Mesenchymal stem cell (in vitro differentiated cells and primary cell): ENCODE results near the gene SLC51B.
A peak's percentile ranks its signal among the peaks of the same experiment; 100 is the strongest.
"Not testable (repeated sequence)": the region's sequence is repeated elsewhere in the genome, so short reads cannot be mapped to it uniquely, and the experiment has no call there.

Source experiments
- DNase-seq: peaks from one replicate; pipeline ENCODE4 v3.0.0-alpha.2; 2013
- H2AFZ ChIP-seq: one replicate; pipeline ENCODE4 v1.6.1; 2013; ENCODE audit warnings: low read depth, mild to moderate bottlenecking, control low read depth, inconsistent platforms, low read length, moderate library complexity
- H2AK5ac ChIP-seq: 2 replicates; pipeline ENCODE4 v1.6.1; 2013; ENCODE audit warnings: low read length, moderate library complexity, mild to moderate bottlenecking, inconsistent platforms; ENCODE audit not compliant: severe bottlenecking
- H2BK120ac ChIP-seq: one replicate; pipeline ENCODE4 v1.6.1; 2013; ENCODE audit warnings: low read depth, mild to moderate bottlenecking, inconsistent platforms, low read length, moderate library complexity
- H2BK12ac ChIP-seq, 2 experiments: one replicate each; pipeline ENCODE4 v1.6.1; 2013; ENCODE audit warnings: inconsistent platforms in 2 of 2, low read length in 2 of 2, mild to moderate bottlenecking in 2 of 2, moderate library complexity in 2 of 2, control low read depth in 1 of 2
- H2BK15ac ChIP-seq: one replicate; pipeline ENCODE4 v1.6.1; 2013; ENCODE audit warnings: mild to moderate bottlenecking, low read depth, inconsistent platforms; ENCODE audit not compliant: poor library complexity, severe bottlenecking
- H2BK5ac ChIP-seq: 2 replicates; pipeline ENCODE4 v1.6.1; 2013; ENCODE audit warnings: low read depth, mild to moderate bottlenecking, low read length, control low read depth, inconsistent platforms; ENCODE audit not compliant: poor library complexity, severe bottlenecking
- H3K14ac ChIP-seq, 2 experiments: one replicate each; pipeline ENCODE4 v1.6.1; 2013; ENCODE audit warnings: inconsistent platforms in 2 of 2, low read length in 2 of 2, control low read depth in 1 of 2, mild to moderate bottlenecking in 1 of 2, moderate library complexity in 1 of 2
- H3K18ac ChIP-seq, 2 experiments: one replicate each; pipeline ENCODE4 v1.6.1; 2013; ENCODE audit warnings: inconsistent platforms in 2 of 2, low read length in 2 of 2, control low read depth in 1 of 2, low read depth in 1 of 2, mild to moderate bottlenecking in 1 of 2
- H3K23ac ChIP-seq, 2 experiments: one replicate each; pipeline ENCODE4 v1.6.1; 2013; ENCODE audit warnings: inconsistent platforms in 2 of 2, low read length in 2 of 2, mild to moderate bottlenecking in 2 of 2, moderate library complexity in 2 of 2, control low read depth in 1 of 2
- H3K27ac ChIP-seq: 2 replicates; pipeline ENCODE4 v1.5.1; 2013; ENCODE audit warnings: mild to moderate bottlenecking, moderate library complexity, low read length, control low read depth, inconsistent platforms; ENCODE audit not compliant: poor library complexity, severe bottlenecking
- H3K27me3 ChIP-seq, 2 experiments: 2 replicates each; pipeline versions ENCODE4 v1.6.1 to v1.7.0; 2013; ENCODE audit warnings: low read length in 2 of 2, mild to moderate bottlenecking in 2 of 2, moderate library complexity in 2 of 2, control low read depth in 1 of 2, inconsistent platforms in 1 of 2; ENCODE audit not compliant: control insufficient read depth in 1 of 2, insufficient read depth in 1 of 2
- H3K36me3 ChIP-seq, 2 experiments: 2 replicates each; pipeline versions ENCODE4 v1.6.1 to v1.7.0; 2013; ENCODE audit warnings: low read length in 2 of 2, control low read depth in 1 of 2, inconsistent platforms in 1 of 2, low read depth in 1 of 2, mild to moderate bottlenecking in 1 of 2; ENCODE audit not compliant: insufficient read depth in 2 of 2, control insufficient read depth in 1 of 2
- H3K4ac ChIP-seq, 2 experiments: one replicate each; pipeline ENCODE4 v1.6.1; 2013; ENCODE audit warnings: inconsistent platforms in 2 of 2, low read length in 2 of 2, mild to moderate bottlenecking in 2 of 2, moderate library complexity in 2 of 2, control low read depth in 1 of 2, low read depth in 1 of 2
- H3K4me1 ChIP-seq: 2 replicates; pipeline ENCODE4 v1.6.1; 2013; ENCODE audit warnings: low read depth, low read length, control low read depth; ENCODE audit not compliant: control insufficient read depth, insufficient read depth
- H3K4me2 ChIP-seq: 2 replicates; pipeline ENCODE4 v1.6.1; 2013; ENCODE audit warnings: low read length, mild to moderate bottlenecking, inconsistent platforms; ENCODE audit not compliant: poor library complexity, severe bottlenecking
- H3K4me3 ChIP-seq, 2 experiments: 2 replicates each; pipeline versions ENCODE4 v1.5.1 to v1.7.0; 2013; ENCODE audit warnings: low read length in 2 of 2, mild to moderate bottlenecking in 2 of 2, control low read depth in 1 of 2, low read depth in 1 of 2; ENCODE audit not compliant: insufficient read depth in 1 of 2
- H3K79me1 ChIP-seq: replicated peaks from 2 replicates; pipeline ENCODE4 v1.6.1; 2013; ENCODE audit warnings: mild to moderate bottlenecking, control low read depth, low read length, inconsistent platforms; ENCODE audit not compliant: poor library complexity, severe bottlenecking
- H3K9ac ChIP-seq: 2 replicates; pipeline ENCODE4 v1.7.0; 2013; ENCODE audit warnings: mild to moderate bottlenecking, low read length, moderate library complexity
- H3K9me3 ChIP-seq: 2 replicates; pipeline ENCODE4 v1.7.0; 2013; ENCODE audit warnings: mild to moderate bottlenecking, low read length; ENCODE audit not compliant: control insufficient read depth
- H4K8ac ChIP-seq: one replicate; pipeline ENCODE4 v1.6.1; 2013; ENCODE audit warnings: inconsistent platforms, mild to moderate bottlenecking, low read length, moderate library complexity
- H4K91ac ChIP-seq: one replicate; pipeline ENCODE4 v1.6.1; 2013; ENCODE audit warnings: mild to moderate bottlenecking, low read length, inconsistent platforms
- WGBS: methylation state at CpG from one replicate; pipeline ENCODE4 v1.1.7; 2013; ENCODE audit warnings: mixed read lengths; 5-methylcytosine and 5-hydroxymethylcytosine counted together

Gene SLC51B

GRCh38 chr15:65075607-65076395 is 30.6 kb downstream of the SLC51B start:
- H4K8ac ChIP-seq, H3K79me1 ChIP-seq, H3K4me2 ChIP-seq, H3K4ac ChIP-seq, H3K27ac ChIP-seq, DNase-seq, H3K14ac ChIP-seq, H3K4me3 ChIP-seq, H2BK120ac ChIP-seq, H3K18ac ChIP-seq, H4K91ac ChIP-seq, H2AFZ ChIP-seq, H3K4me1 ChIP-seq, H2BK5ac ChIP-seq, H3K23ac ChIP-seq, H3K9me3 ChIP-seq, H2BK15ac ChIP-seq, H3K36me3 ChIP-seq, H3K9ac ChIP-seq, H2BK12ac ChIP-seq, H2AK5ac ChIP-seq: not testable (repeated sequence)
- peaks cover 40 to 43% of the 10 kb centered on the region in 2 experiments for H3K27me3 ChIP-seq
- 51% methylated on average over 11 of the region's 12 CpGs for WGBS

- peak within 1 kb of the TSS in 1 of 2 experiments; percentile 55 for H2BK12ac ChIP-seq
Measured at GRCh38 chr15:65076486-65077290, 31.5 kb downstream of the SLC51B start, which contains the start of gene KBTBD13. Gene KBTBD13, plus strand, starts transcription at chr15:65076746. Its CDS starts 70 bp downstream, at chr15:65076816.

GRCh38 chr15:65077291-65077980 is 32.2 kb downstream of the SLC51B start:
- no peak overlapping the region for H3K4ac ChIP-seq
- H3K14ac ChIP-seq: peak overlapping the region in 1 of 2 experiments; percentile 90
- WGBS: 89% methylated on average over 82 of the region's 85 CpGs
- H2BK12ac ChIP-seq: peak overlapping the region in 1 of 2 experiments; percentile 55
- H3K27me3 ChIP-seq: peaks cover 44 to 57% of the 10 kb centered on the region in 2 experiments
- H3K4me1 ChIP-seq: peaks cover 6% of the 10 kb centered on the region
- no peak overlapping the region for H2BK120ac ChIP-seq
- no peak overlapping the region for H3K4me3 ChIP-seq
- H3K27ac ChIP-seq: no peak overlapping the region
- no peak overlapping the region for H3K23ac ChIP-seq
- H3K36me3 ChIP-seq: no peaks in the 10 kb centered on the region
- no peaks in the 10 kb centered on the region for H3K9me3 ChIP-seq
- no peak overlapping the region for H3K4me2 ChIP-seq
- peak overlapping the region; percentile 49 for H2BK15ac ChIP-seq
- H2AK5ac ChIP-seq: no peak overlapping the region
- peak overlapping the region in 1 of 2 experiments; percentile 56 for H3K18ac ChIP-seq
- H3K79me1 ChIP-seq: no peaks in the 10 kb centered on the region
- no peak for DNase-seq
- no peak overlapping the region for H3K9ac ChIP-seq
- no peak overlapping the region for H2AFZ ChIP-seq
- no peak overlapping the region for H2BK5ac ChIP-seq
- H4K91ac ChIP-seq: peak overlapping the region; percentile 48
- H4K8ac ChIP-seq: no peak overlapping the region

More at GRCh38 chr15:65076486-65077290, 31.5 kb downstream of the SLC51B start, which contains the start of gene KBTBD13:
- H2BK5ac ChIP-seq: no peak within 1 kb of the TSS
- peak within 1 kb of the TSS; percentile 55 for H2BK15ac ChIP-seq
- H3K4me3 ChIP-seq: no peak within 1 kb of the TSS
- no peak for DNase-seq
- peak within 1 kb of the TSS in 1 of 2 experiments; percentile 90 for H3K14ac ChIP-seq
- H3K4ac ChIP-seq: no peak within 1 kb of the TSS
- H3K27ac ChIP-seq: no peak within 1 kb of the TSS
- no peak within 1 kb of the TSS for H3K4me2 ChIP-seq
- no peaks in the 10 kb centered on the region for H3K79me1 ChIP-seq
- peaks cover 4% of the 10 kb centered on the region for H3K4me1 ChIP-seq
- H3K27me3 ChIP-seq: peaks cover 43 to 49% of the 10 kb centered on the region in 2 experiments
- H3K9ac ChIP-seq: no peak within 1 kb of the TSS
- H4K8ac ChIP-seq: no peak within 1 kb of the TSS
- H2AFZ ChIP-seq: no peak within 1 kb of the TSS
- H3K9me3 ChIP-seq: no peaks in the 10 kb centered on the region
- no peaks in the 10 kb centered on the region for H3K36me3 ChIP-seq
- WGBS: 97% methylated on average over 73 of the region's 73 CpGs
- H4K91ac ChIP-seq: peak within 1 kb of the TSS; percentile 48
- H2BK120ac ChIP-seq: no peak within 1 kb of the TSS
- H3K23ac ChIP-seq: no peak within 1 kb of the TSS
- peak within 1 kb of the TSS in 1 of 2 experiments; percentile 56 for H3K18ac ChIP-seq
- H2AK5ac ChIP-seq: no peak within 1 kb of the TSS
